Astrocyte (in vitro differentiated cells and primary cell): ENCODE measurements around the gene KLF2. TPM values are rescaled to one million over a fixed set of nuclear protein-coding genes. Genes with fewer than 3 reads are reported as not detected.

Source experiments
- DNase-seq: peaks from one replicate; pipeline ENCODE4 v3.0.0-alpha.2; 2010; ENCODE audit warnings: low read depth
- FAIRE-seq: peaks from 2 replicates; lab custom pipeline; 2011; peaks lifted over from hg19 to GRCh38; lab: Jason Lieb, UNC
- H2AFZ ChIP-seq: 2 replicates; pipeline ENCODE4 v1.6.0; 2012; ENCODE audit warnings: low read depth, low read length, inconsistent platforms
- H3K27ac ChIP-seq: 2 replicates; pipeline ENCODE4 v1.5.1; 2011; ENCODE audit warnings: low read depth, low read length, inconsistent platforms
- H3K27me3 ChIP-seq: 2 replicates; pipeline ENCODE4 v1.6.0; 2011; ENCODE audit warnings: low read length, inconsistent platforms; ENCODE audit not compliant: insufficient read depth
- H3K36me3 ChIP-seq: 2 replicates; pipeline ENCODE4 v1.5.1; 2011; ENCODE audit warnings: low read length, inconsistent platforms; ENCODE audit not compliant: insufficient read depth
- H3K4me1 ChIP-seq: 2 replicates; pipeline ENCODE4 v1.5.1; 2011; ENCODE audit warnings: low read length, inconsistent platforms; ENCODE audit not compliant: insufficient read depth
- H3K4me2 ChIP-seq: 2 replicates; pipeline ENCODE4 v1.6.0; 2012; ENCODE audit warnings: low read length, inconsistent platforms
- H3K4me3 ChIP-seq: 2 replicates; pipeline ENCODE4 v1.5.1; 2011; ENCODE audit warnings: low read depth, mild to moderate bottlenecking, low read length, inconsistent platforms; ENCODE audit not compliant: insufficient read depth
- H3K79me2 ChIP-seq: 2 replicates; pipeline ENCODE4 v1.6.0; 2012; ENCODE audit warnings: mild to moderate bottlenecking, low read length, inconsistent platforms; ENCODE audit not compliant: insufficient read depth
- H3K9ac ChIP-seq: 2 replicates; pipeline ENCODE4 v1.6.0; 2012; ENCODE audit warnings: mild to moderate bottlenecking, low read length, inconsistent platforms
- H3K9me3 ChIP-seq: 2 replicates; pipeline ENCODE4 v1.5.1; 2012; ENCODE audit warnings: low read depth, mild to moderate bottlenecking, low read length, inconsistent platforms; ENCODE audit not compliant: insufficient read depth
- H4K20me1 ChIP-seq: 2 replicates; pipeline ENCODE4 v1.6.0; 2012; ENCODE audit warnings: low read length, inconsistent platforms; ENCODE audit not compliant: insufficient read depth
- H3K27ac Mint-ChIP-seq: one replicate; pipeline ENCODE4 v1.8.0; 2021; ENCODE audit warnings: mild to moderate bottlenecking, mixed read lengths; ENCODE audit not compliant: unreplicated experiment
- H3K27me3 Mint-ChIP-seq: one replicate; pipeline ENCODE4 v1.8.0; 2021; ENCODE audit warnings: low read depth, mixed read lengths; ENCODE audit not compliant: unreplicated experiment
- H3K36me3 Mint-ChIP-seq: one replicate; pipeline ENCODE4 v1.8.0; 2021; ENCODE audit warnings: low read depth, mixed read lengths; ENCODE audit not compliant: unreplicated experiment
- H3K4me1 Mint-ChIP-seq: one replicate; pipeline ENCODE4 v1.8.0; 2021; ENCODE audit warnings: low read depth, mixed read lengths; ENCODE audit not compliant: unreplicated experiment
- H3K4me3 Mint-ChIP-seq: one replicate; pipeline ENCODE4 v1.8.0; 2021; ENCODE audit warnings: mild to moderate bottlenecking, moderate library complexity, mixed read lengths; ENCODE audit not compliant: unreplicated experiment
- H3K9me3 Mint-ChIP-seq: one replicate; pipeline ENCODE4 v1.8.0; 2021; ENCODE audit warnings: mild to moderate bottlenecking, mixed read lengths; ENCODE audit not compliant: unreplicated experiment
- EZH2 ChIP-seq: IDR thresholded peaks from 2 replicates; pipeline ENCODE4 v1.6.1; 2012; ENCODE audit warnings: mild to moderate bottlenecking, low read length, inconsistent platforms; ENCODE audit not compliant: insufficient read depth
- total RNA-seq: library from RNA; stranded (reverse); gene quantifications from 2 replicates; pipeline ENCODE4 v1.2.1, GENCODE V29; 2021
- TF ChIP-seq, protein P1 (sequence below): IDR thresholded peaks from 2 replicates; pipeline ENCODE4 v1.5.1; 2011; ENCODE audit warnings: low read depth, mild to moderate bottlenecking, inconsistent platforms, low read length, moderate library complexity; ENCODE audit not compliant: insufficient read depth

The KLF2 gene
- total RNA-seq, 1 donor from 2014 or later: 1.9 TPM

DNA sequence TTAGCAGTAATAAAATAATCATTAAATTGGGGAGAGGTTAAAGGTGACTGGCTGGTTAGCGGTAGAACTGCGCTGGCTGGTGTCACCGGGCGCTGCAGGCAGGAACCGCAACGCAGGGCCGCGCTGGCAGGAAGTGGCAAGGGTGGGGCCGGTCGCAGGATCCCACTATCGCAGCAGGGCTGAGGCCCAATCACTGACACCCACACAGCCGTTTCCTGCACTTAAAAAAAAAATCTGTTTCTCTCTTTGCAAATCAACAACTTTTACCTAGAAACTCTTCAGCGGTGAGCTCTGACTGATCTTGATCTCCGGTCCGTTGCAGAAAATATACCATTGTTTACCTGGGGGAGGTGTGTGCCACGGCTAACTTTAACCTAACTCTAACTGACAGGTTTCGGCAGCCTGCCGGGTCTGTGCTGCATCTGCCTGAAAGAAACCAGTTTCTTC lies 46.9 kb downstream of the KLF2 start:
- H3K27ac Mint-ChIP-seq: no peak overlapping the region
- peaks cover 23% of the 10 kb centered on the region for H3K36me3 Mint-ChIP-seq
- Histone ChIP-seq H3K9me3 (no peaks in the 10 kb centered on the region), H4K20me1 (peaks cover 47% of the 10 kb centered on the region), H3K4me1 (peaks cover 8% of the 10 kb centered on the region), H3K36me3 (peaks cover 3% of the 10 kb centered on the region), H3K9ac (no peak overlapping the region), H3K4me3 (no peak overlapping the region), H3K27ac (no peak overlapping the region), H3K4me2 (no peak overlapping the region), H2AFZ (no peak overlapping the region), H3K79me2 (no peaks in the 10 kb centered on the region), H3K27me3 (no peaks in the 10 kb centered on the region)
- DNase-seq (no peak), FAIRE-seq (no peak)
- H3K9me3 Mint-ChIP-seq: no peaks in the 10 kb centered on the region
- peaks cover 8% of the 10 kb centered on the region for H3K4me1 Mint-ChIP-seq
- TF ChIP-seq, protein P1, sequence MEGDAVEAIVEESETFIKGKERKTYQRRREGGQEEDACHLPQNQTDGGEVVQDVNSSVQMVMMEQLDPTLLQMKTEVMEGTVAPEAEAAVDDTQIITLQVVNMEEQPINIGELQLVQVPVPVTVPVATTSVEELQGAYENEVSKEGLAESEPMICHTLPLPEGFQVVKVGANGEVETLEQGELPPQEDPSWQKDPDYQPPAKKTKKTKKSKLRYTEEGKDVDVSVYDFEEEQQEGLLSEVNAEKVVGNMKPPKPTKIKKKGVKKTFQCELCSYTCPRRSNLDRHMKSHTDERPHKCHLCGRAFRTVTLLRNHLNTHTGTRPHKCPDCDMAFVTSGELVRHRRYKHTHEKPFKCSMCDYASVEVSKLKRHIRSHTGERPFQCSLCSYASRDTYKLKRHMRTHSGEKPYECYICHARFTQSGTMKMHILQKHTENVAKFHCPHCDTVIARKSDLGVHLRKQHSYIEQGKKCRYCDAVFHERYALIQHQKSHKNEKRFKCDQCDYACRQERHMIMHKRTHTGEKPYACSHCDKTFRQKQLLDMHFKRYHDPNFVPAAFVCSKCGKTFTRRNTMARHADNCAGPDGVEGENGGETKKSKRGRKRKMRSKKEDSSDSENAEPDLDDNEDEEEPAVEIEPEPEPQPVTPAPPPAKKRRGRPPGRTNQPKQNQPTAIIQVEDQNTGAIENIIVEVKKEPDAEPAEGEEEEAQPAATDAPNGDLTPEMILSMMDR: no peak
- TF ChIP-seq EZH2: no peak
- no peaks in the 10 kb centered on the region for H3K27me3 Mint-ChIP-seq
- no peak overlapping the region for H3K4me3 Mint-ChIP-seq

DNA sequence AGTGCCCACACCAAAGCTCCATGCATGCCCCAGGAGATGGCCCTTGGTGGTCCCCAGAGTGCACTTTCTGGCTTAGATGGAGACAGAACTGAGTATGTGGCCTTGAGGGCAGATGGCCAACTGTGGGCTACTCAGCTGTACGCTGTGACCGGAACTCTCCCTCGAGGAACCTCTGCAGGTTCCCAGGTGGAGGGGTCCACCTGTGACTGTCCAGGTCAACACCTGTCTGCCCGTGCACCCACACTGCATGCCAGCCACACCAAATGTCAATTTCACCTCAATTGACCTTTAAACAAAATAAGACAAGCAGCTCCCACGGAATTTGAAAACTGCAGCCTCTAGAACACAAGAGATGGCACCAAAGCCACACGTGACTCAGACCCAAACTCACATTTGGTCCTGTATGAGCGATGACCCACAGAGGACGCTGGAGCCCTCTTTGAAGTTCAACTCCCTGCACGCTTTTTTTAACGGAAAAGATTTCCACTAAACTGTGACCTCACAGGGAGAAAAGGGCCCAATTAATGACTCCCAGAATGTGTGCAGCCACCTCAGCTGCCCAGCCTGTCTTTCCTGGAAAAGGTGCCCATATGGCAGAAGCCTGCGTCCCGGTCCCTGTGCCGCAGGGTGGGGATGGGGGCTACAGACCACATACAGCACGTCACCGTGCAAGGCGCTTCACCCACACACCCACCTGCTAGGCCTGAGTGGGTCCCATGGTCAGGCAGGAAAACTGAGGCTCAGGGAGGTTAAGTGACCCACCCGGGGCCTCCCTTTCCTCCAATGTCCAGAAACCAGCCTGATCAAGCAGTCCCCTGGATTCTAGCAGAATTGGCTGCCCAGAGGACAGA lies 47.7 kb downstream of the KLF2 start:
- H2AFZ ChIP-seq: no peak overlapping the region
- Mint-ChIP-seq H3K9me3 (no peaks in the 10 kb centered on the region), H3K27me3 (no peaks in the 10 kb centered on the region), H3K27ac (no peak overlapping the region), H3K4me3 (no peak overlapping the region), H3K36me3 (peaks cover 23% of the 10 kb centered on the region), H3K4me1 (peaks cover 8% of the 10 kb centered on the region)
- DNase-seq (no peak), FAIRE-seq (no peak)
- no peak overlapping the region for H3K4me3 ChIP-seq
- H3K36me3 ChIP-seq: peaks cover 3% of the 10 kb centered on the region
- H3K27ac ChIP-seq: no peak overlapping the region
- H3K4me2 ChIP-seq: no peak overlapping the region
- TF ChIP-seq, protein P1: no peak
- TF ChIP-seq EZH2: no peak
- H3K9me3 ChIP-seq: no peaks in the 10 kb centered on the region
- H3K27me3 ChIP-seq: no peaks in the 10 kb centered on the region
- H3K79me2 ChIP-seq: no peaks in the 10 kb centered on the region
- H3K9ac ChIP-seq: no peak overlapping the region
- H4K20me1 ChIP-seq: peaks cover 47% of the 10 kb centered on the region
- peaks cover 8% of the 10 kb centered on the region for H3K4me1 ChIP-seq

DNA sequence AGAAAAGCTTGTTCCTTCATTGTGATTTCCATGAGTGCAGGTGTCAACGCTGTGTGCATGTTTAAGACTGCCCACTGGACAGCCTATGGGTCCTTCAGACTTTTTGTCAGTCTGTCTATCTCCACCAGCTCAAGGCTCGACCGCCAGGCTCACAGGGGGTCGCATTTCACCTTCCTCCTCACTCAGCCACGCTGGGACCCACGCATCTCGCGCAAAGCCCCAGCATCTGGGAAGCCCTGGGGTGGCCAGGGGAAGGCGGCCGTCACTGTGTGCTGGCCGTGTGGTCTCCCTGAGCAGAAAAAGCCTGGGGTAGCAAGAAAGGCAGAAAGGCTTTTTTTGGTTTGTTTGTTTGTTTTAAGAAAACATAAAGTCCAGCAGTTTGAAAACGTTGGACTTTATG lies 48.5 kb downstream of the KLF2 start:
- no peak overlapping the region for H3K4me3 Mint-ChIP-seq
- H3K4me2 ChIP-seq: no peak overlapping the region
- no peaks in the 10 kb centered on the region for H3K27me3 Mint-ChIP-seq
- H3K27ac ChIP-seq: no peak overlapping the region
- FAIRE-seq (no peak), DNase-seq (no peak)
- no peak overlapping the region for H2AFZ ChIP-seq
- peaks cover 8% of the 10 kb centered on the region for H3K4me1 Mint-ChIP-seq
- H3K4me1 ChIP-seq: peaks cover 8% of the 10 kb centered on the region
- no peaks in the 10 kb centered on the region for H3K9me3 ChIP-seq
- no peak overlapping the region for H3K9ac ChIP-seq
- no peak for TF ChIP-seq EZH2
- TF ChIP-seq, protein P1: no peak
- no peaks in the 10 kb centered on the region for H3K9me3 Mint-ChIP-seq
- peaks cover 3% of the 10 kb centered on the region for H3K36me3 ChIP-seq
- H3K36me3 Mint-ChIP-seq: peaks cover 23% of the 10 kb centered on the region
- H3K27ac Mint-ChIP-seq: no peak overlapping the region
- H3K4me3 ChIP-seq: no peak overlapping the region
- H3K79me2 ChIP-seq: no peaks in the 10 kb centered on the region
- peaks cover 49% of the 10 kb centered on the region for H4K20me1 ChIP-seq
- no peaks in the 10 kb centered on the region for H3K27me3 ChIP-seq
